ENCODE results near the gene RPLP1.

RPLP1 gene

DNA sequence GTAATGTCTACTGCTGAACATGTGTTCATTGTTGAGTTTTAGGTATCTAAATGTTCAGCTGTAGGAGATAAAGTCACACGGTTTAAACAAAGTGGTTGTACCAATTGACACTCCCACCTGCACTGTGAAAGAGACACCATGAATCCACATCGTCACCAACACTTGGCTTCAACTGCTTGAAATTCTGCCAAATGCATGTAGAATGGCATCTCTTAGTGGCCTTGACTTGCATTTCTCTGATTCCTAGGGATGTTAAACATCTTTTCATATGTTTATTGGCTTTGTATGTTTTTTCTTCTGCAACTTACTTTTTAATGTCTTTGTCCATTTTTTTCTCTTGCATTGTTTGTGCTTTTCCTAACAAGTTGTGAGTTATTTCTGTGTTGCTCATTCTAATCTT, 43.4 kb downstream of the RPLP1 start:
- DNase-seq (ENCODE audit: low read depth in 1 of 2, low spot score in 1 of 2), result no peak

DNA sequence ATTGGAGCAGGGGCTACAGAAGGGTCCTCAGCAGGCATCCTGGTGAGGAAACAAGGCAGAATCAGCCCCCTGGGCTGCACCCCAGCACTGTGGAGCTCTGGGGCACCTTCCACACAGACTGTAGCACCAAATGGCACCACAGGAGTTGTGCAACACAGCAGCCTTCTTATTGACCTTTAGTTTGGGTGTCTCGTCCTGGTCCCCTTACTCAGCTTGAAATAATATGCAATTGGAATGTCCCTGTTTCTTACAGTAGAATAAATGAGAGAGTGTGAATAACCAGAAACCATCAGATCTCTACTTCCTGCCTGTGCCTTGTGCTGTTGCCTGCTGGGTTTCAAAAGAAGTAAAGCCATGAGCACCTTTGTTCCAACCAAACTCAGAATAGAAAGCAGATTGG, 44.5 kb downstream of the RPLP1 start:
- no peak for DNase-seq (ENCODE audit: low read depth in 1 of 2, low spot score in 1 of 2)

- no peak for DNase-seq (ENCODE audit: low read depth in 1 of 2, low spot score in 1 of 2)
These were observed 45.0 kb downstream of the RPLP1 start for GRCh38 chr15:69497667-69498066.

DNA sequence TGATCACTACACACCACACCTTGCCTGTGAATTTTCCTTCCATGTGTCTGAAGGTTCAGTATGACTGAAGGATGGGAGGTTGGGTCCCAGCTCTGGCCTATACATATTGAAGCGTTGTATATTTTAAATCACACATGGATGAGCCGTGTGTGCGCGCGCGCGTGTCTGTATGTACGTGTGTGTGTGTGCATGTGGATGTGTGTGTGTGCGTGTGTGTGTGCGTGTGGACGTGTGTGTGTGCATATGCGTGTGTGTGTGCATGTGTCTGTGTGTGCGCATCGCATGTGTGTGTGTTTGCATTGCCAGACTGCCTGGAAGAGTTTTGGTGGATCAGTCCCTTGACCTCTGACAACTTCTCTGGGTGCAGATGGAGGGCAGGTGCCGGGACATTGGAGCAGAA, 45.7 kb downstream of the RPLP1 start:
- no peak for DNase-seq (ENCODE audit: low read depth in 1 of 2, low spot score in 1 of 2)

GRCh38 chr15:69498987-69499386, 46.4 kb downstream of the RPLP1 start:
- DNase-seq (ENCODE audit: low read depth in 1 of 2, low spot score in 1 of 2), result no peak

GRCh38 chr15:69499521-69500211, 47.0 kb downstream of the RPLP1 start:
- no peak for DNase-seq (ENCODE audit: low read depth in 1 of 2, low spot score in 1 of 2)

DNA sequence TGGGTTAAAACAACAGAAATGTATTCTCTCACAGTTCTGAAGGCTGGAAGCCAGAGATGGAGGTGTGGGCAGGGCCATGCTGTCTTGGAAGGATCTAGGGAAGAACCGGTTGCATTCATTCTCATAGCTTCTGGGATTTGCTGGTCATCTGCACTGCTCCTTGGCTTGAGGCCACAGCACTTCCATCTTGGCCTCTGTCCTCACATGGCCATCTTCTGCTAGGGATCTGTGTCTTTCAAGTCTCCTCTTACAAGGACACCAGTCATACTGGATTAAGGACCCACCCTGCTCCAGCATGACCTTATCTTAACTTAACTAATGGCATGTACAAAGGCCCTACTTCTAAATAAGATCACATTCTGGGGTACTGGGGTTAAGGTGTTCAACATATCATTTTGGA, 47.7 kb downstream of the RPLP1 start:
- no peak for DNase-seq (ENCODE audit: low read depth in 1 of 2, low spot score in 1 of 2)

- no peak for DNase-seq (ENCODE audit: low read depth in 1 of 2, low spot score in 1 of 2)
These were observed 48.8 kb downstream of the RPLP1 start for GRCh38 chr15:69501456-69501855.

DNA sequence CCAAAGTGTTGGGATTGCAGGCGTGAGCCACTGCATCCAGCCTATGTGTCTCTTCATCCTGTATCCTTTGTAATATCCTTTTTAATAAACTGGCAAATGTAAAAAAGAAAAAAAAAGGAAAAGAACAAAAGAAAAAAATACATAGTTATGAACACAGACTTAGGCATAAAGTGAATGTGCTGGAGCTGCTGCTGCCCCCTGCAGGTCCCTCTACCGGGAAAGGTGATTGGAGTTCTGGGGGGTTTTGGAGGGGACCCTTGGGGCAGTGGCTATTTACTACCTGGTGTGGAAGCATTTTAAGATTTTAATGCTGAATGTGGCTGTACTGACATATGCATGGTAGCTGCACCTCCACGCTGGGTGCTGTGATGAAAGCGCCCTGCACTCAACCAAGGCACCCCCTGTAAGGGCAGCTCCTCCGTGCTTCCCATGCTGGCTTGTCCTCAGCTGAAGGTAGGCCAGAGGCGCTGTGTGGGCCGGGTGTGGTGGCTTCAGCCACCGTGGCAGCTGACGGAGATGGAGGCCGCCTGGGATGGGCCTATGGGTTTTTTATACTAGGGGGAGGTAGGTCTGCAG, 49.9 kb downstream of the RPLP1 start:
- DNase-seq (ENCODE audit: low read depth in 1 of 2, low spot score in 1 of 2), result no peak

DNA sequence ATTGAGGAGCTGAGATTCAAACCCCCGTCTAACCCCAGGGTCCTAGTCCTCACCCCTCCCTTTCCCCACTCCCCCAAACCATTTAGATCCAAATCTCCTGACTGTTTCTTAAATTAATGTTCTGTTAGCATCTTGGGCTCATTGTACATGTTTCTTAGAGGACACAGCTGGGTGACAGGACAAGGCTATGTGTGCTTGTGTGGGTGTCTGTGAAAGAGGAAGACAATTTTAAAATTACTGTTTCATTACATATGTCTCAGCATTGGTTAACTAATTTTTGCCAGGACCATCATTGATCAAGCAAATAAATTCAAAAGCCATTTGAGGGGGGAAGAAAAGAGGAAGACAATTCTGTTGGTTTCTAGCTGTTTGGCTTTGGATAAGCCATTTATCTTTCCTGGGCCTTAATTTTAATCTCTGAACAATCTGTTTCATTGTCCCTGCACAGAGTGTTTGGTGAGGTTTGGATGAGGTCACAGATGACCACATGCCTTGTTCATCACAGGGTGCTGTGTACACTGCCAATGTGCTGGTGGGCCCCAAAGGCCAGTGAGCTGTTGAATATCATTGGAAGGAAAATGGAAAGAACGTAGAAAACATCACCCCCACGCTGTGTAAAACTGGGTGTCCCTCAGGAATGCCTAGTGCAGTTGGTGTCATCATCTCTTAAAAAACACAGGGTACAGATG, 51.9 kb downstream of the RPLP1 start:
- no peak for DNase-seq (ENCODE audit: low read depth in 1 of 2, low spot score in 1 of 2)
